WERI-Rb-1 (cell line): ENCODE data around the gene PLEKHA6.

Experiments used
- DNase-seq: peaks from one replicate; pipeline ENCODE4 v3.0.0-alpha.2; 2020
- H3K27ac ChIP-seq: fragments of 250-450 bp; sonication (Bioruptor Pico); 2 replicates; pipeline ENCODE4 v1.5.1; 2020; ENCODE audit warnings: mild to moderate bottlenecking, moderate library complexity
- H3K27me3 ChIP-seq: fragments of 250-450 bp; sonication (Bioruptor Pico); 2 replicates; pipeline ENCODE4 v1.5.1; 2021; ENCODE audit warnings: mild to moderate bottlenecking, low read depth, moderate library complexity; ENCODE audit not compliant: insufficient read depth, severe bottlenecking
- H3K36me3 ChIP-seq: fragments of 250-450 bp; sonication (Bioruptor Pico); 2 replicates; pipeline ENCODE4 v1.5.1; 2020; ENCODE audit warnings: mild to moderate bottlenecking, moderate library complexity
- H3K4me3 ChIP-seq: 2 replicates; pipeline ENCODE4 v1.5.1; 2011; ENCODE audit warnings: low read depth, mild to moderate bottlenecking, control low read depth, low read length
- H3K9me3 ChIP-seq: fragments of 250-450 bp; sonication (Bioruptor Pico); 2 replicates; pipeline ENCODE4 v1.5.1; 2021; ENCODE audit warnings: mild to moderate bottlenecking, moderate library complexity; ENCODE audit not compliant: severe bottlenecking
- TF ChIP-seq, protein P1 (sequence below): IDR thresholded peaks from 2 replicates; pipeline ENCODE4 v1.5.1; 2011; ENCODE audit warnings: low read depth, mild to moderate bottlenecking, control low read depth, inconsistent platforms, low read length

PLEKHA6 gene

DNA sequence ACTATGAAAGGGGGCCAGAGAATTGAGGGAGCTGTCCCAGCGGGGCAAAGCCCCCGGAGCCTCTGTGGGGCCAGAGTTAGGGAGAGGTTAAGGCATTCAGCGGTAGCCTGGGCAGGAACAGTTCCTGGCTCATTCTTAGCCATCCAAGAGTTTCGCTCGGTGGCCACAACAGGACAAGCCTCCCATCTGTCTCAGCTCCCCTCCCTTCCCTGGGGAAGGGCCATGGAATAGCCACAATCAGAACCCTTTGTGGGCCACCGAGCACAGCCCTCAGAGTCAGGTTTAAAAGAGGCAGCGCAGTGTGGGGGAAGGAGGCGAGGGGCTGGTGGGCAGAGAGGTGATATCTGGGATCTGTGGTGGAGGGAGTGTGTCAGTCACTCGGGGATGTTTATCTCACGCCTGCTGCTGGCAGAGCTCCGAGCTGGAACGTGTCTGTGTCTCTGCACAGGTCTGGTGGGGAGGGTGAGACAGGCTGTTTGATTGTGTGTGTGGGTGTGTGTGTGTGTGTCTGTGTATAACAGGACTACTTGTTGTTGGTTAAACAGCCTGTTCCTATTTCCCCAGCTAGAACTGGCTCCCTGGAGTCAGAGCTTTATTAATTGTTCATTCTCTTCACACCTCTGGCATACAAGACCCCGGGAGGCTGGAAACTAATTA, 96.3 kb downstream of the PLEKHA6 start:
- H3K27ac ChIP-seq: no peak overlapping the region
- H3K27me3 ChIP-seq: no peaks in the 10 kb centered on the region

DNA sequence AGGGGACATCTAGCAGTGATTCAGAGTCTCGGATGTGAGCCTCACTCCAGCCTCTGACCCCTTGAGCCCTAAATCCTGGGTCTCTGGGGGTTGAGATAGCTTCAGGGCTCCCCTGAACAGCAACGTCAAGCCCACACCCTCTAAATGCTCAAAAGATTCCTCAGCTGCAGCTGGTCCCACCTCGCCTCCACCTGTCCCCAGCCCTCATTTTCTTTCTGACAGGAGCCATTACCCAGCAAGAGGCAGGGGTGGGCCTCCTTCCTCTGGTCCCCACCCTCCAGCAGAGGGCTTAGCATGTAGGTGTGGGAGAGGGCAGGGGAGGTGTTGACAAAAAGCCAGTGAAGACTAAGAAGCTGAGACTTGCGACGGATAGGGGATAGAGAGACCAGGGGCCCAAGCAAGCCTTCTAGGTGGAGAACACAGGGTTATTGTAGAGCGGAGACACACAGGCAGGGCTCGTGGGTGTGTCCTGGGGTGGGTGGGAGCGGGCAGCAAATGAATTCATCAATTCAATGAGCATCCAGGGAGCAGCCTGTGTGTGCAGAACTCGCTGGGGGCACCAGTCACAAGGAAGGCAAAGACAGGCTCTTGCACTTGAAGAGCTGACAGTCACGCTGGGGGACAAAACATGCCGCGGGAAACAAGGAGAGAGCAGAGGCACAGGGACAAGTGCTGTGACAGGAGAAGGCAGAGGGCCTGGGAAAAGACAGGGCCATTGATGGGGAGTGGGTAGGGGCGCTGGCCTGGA, 97.0 kb downstream of the PLEKHA6 start:
- Histone ChIP-seq H3K27me3 (no peaks in the 10 kb centered on the region), H3K4me3 (no peak overlapping the region), H3K27ac (no peak overlapping the region), H3K36me3 (peaks cover 7% of the 10 kb centered on the region), H3K9me3 (no peaks in the 10 kb centered on the region)
- DNase-seq: no peak
- TF ChIP-seq, protein P1, sequence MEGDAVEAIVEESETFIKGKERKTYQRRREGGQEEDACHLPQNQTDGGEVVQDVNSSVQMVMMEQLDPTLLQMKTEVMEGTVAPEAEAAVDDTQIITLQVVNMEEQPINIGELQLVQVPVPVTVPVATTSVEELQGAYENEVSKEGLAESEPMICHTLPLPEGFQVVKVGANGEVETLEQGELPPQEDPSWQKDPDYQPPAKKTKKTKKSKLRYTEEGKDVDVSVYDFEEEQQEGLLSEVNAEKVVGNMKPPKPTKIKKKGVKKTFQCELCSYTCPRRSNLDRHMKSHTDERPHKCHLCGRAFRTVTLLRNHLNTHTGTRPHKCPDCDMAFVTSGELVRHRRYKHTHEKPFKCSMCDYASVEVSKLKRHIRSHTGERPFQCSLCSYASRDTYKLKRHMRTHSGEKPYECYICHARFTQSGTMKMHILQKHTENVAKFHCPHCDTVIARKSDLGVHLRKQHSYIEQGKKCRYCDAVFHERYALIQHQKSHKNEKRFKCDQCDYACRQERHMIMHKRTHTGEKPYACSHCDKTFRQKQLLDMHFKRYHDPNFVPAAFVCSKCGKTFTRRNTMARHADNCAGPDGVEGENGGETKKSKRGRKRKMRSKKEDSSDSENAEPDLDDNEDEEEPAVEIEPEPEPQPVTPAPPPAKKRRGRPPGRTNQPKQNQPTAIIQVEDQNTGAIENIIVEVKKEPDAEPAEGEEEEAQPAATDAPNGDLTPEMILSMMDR: no peak

More for the DNA sequence above, 96.3 kb downstream of the PLEKHA6 start:
- H3K9me3 ChIP-seq: no peaks in the 10 kb centered on the region
- TF ChIP-seq, protein P1: no peak
- H3K36me3 ChIP-seq: peaks cover 7% of the 10 kb centered on the region
- H3K4me3 ChIP-seq: no peak overlapping the region
- no peak for DNase-seq

DNA sequence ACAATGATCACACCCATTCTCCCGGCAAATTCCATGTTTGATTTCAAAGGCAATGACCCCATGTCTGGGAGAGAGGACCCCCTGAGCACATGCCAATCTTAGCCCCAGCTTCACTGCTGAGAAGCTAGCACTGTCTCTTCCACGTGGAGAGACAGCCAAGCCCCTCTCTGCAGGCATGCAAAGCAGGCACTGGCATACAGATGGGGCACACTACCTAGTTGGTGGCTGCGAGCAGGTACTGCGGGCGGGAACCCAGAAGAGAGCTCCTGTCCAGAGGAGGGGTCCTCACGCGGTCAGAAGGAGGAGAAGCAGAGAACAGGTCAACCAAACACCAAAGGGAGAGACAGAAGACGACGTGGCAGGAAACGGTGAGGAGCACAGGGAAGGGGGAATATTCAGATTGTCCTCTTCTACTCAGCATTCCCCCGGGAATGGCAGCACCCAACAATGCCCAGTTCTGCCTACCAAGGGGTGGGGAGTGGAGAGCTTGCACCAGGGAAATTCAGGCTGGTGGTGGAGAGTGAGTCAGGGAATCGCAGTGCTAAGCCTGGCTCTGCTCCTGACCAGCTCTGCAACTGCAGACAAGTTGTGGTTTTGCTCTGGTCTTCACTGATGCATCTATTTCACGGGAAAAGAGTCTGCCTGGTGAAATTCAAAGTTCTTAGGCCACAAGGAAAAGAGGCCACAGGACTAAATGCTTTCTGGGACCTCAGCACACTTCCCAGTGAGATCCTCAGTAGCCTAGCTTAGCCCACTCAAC, 97.8 kb downstream of the PLEKHA6 start:
- Histone ChIP-seq H3K27ac (no peak overlapping the region), H3K4me3 (no peak overlapping the region), H3K9me3 (no peaks in the 10 kb centered on the region), H3K27me3 (no peaks in the 10 kb centered on the region), H3K36me3 (peaks cover 4% of the 10 kb centered on the region)
- TF ChIP-seq, protein P1: no peak
- DNase-seq: no peak

DNA sequence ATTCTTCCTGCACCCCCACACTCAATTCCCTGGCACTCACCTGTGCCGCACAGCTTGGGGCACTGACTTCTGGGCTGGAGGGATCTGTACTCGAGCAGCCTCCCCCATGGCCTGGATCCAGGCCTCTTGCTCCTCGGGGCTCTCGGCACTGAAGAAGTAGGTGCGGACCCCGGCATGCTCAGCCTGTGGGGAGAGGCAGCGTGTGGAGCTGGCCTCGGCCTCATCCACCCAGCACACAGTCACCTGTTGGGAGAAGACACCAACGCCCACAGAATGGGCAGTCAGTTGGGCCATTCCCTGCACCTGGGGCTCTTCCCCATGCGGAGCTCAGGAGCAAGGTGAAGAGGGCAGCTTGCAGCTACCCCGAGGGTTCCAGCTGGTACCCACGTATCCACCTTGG, 98.5 kb downstream of the PLEKHA6 start:
- Histone ChIP-seq H3K9me3 (no peaks in the 10 kb centered on the region), H3K27ac (no peak overlapping the region), H3K36me3 (peaks cover 3% of the 10 kb centered on the region; the same call in 1 of the 2 replicates), H3K4me3 (no peak overlapping the region), H3K27me3 (no peaks in the 10 kb centered on the region)
- TF ChIP-seq, protein P1: no peak
- DNase-seq: no peak

DNA sequence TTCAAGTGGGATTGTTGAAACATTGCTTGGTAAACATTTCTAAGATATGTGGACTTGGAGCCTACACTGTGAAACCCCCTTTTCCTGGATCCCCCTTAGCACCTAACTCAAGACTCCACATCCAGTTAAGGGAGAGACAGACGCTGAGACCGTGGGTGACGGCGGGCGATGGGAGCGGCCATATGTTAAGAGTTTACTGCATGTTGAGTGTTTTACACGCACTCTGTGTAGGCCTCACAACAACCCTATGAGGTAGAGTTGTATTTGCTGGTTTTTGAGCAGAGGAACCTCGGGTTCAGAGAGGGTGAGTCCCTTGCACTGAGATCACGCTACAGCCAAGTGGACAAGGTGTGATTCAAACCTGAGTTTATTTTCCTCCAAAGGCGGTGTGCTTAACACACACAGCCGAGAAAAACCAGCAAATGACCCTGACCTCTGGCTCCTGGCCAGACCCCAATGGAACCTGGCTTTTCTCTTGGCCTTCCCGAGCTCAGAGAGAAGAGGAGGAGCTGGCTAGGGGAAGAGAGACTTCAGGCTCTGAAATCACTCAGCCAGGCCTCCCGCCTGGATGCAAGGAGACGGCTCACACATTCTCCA, 99.0 kb downstream of the PLEKHA6 start:
- DNase-seq: no peak
- TF ChIP-seq, protein P1: no peak

More for the DNA sequence above, 99.0 kb downstream of the PLEKHA6 start:
- H3K9me3 ChIP-seq: no peaks in the 10 kb centered on the region
- H3K27me3 ChIP-seq: no peaks in the 10 kb centered on the region
- H3K27ac ChIP-seq: no peak overlapping the region
- H3K4me3 ChIP-seq: no peak overlapping the region
- peaks cover 3% of the 10 kb centered on the region; the same call in 1 of the 2 replicates for H3K36me3 ChIP-seq
